GM12864 (cell line): ENCODE measurements around the gene RBSN.
"Not testable (repeated sequence)": the region's sequence is repeated elsewhere in the genome, so short reads cannot be mapped to it uniquely, and the experiment has no call there.

Experiments
- DNase-seq: peaks from one replicate; pipeline ENCODE4 v3.0.0-alpha.2; 2011; ENCODE audit warnings: low read depth
- H3K4me3 ChIP-seq: 2 replicates; pipeline ENCODE4 v1.5.1; 2011; ENCODE audit warnings: mild to moderate bottlenecking, low read depth, low read length, control low read depth
- CTCF ChIP-seq: IDR thresholded peaks from 2 replicates; pipeline ENCODE4 v1.5.1; 2011; ENCODE audit warnings: low read depth, mild to moderate bottlenecking, moderate library complexity, low read length, control low read depth, inconsistent platforms; ENCODE audit errors: missing control alignments

Gene RBSN

GRCh38 chr3:15098503-15099363, at the start of gene RBSN:
TSS of gene RBSN (minus strand) at chr3:15099148. CDS start at chr3:15096120, 3,028 bp downstream.
- H3K4me3 ChIP-seq, result peak within 1 kb of the TSS; percentile 72
- peak; percentile 87 for DNase-seq
- no peak for TF ChIP-seq CTCF

GRCh38 chr3:15148614-15149013, 49.7 kb upstream of the RBSN start:
- no peak for DNase-seq
- H3K4me3 ChIP-seq, result no peak overlapping the region
- no peak for TF ChIP-seq CTCF

DNA sequence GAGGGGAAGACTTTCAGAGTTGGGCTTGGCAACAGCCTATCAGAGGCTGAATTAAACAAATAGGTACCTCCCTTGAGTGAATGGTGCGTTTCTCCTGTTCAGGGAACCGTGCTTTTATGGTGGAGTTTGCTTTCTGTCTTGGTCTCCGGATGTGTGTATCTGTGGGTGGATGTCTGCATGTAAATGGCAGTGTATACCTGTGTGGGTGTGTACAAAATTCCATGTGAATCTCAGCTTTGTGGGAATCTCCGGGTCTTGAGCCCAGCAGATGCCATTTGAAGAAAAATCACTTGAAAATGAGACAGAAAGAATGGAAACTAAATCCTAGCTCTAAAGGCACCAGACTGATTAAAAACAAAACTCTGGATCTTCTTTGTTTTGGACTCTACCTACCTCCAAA, 37.9 kb upstream of the RBSN start:
- H3K4me3 ChIP-seq, DNase-seq: not testable (repeated sequence)

GRCh38 chr3:15134968-15135367, 36.0 kb upstream of the RBSN start:
- not testable (repeated sequence) for H3K4me3 ChIP-seq, DNase-seq

- not testable (repeated sequence) for DNase-seq, H3K4me3 ChIP-seq
These were observed 29.5 kb upstream of the RBSN start for GRCh38 chr3:15128403-15128802.

GRCh38 chr3:15126975-15127374, 28.0 kb upstream of the RBSN start:
- not testable (repeated sequence) for DNase-seq, H3K4me3 ChIP-seq

DNA sequence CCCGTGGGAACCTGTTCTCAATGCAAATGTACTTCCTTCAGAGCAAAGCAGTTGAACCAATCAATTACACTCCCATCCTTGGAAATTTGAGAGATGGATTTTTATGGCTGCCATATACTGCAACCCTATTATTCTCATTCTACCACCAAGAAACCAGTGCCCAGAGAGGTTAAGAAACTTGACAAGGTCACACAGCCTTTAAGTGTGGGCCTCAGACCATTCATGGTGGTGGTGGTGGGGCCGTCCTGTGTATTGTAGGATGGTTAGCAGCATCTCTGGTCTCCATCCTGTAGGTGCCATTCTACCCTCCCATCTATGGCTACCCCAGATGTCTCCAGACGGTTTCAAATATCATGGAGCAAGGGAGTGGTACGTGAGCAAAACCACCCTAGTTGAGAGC, 23.4 kb upstream of the RBSN start:
- no peak for DNase-seq
- TF ChIP-seq CTCF, result no peak
- no peak overlapping the region for H3K4me3 ChIP-seq

DNA sequence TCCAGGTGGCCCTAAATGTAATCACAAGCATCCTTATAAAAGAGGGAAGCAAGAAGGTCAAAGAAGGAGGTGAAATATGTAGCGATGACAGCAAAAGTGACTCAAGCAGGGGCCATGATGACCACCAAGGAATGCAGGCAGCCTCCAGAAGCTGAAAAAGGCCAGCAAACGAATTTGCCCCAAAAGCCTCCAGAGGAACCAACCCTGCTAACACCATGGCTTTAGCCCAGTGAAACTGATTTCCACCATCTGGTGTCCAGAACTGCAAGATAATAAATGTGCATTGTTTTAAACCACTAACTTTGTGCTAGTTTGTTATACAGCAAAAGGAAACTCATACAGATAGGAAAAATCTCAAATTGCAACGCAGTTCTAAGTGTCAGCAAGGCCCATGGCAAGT, 23.0 kb upstream of the RBSN start:
- no peak for DNase-seq
- TF ChIP-seq CTCF, result no peak
- no peak overlapping the region for H3K4me3 ChIP-seq

DNA sequence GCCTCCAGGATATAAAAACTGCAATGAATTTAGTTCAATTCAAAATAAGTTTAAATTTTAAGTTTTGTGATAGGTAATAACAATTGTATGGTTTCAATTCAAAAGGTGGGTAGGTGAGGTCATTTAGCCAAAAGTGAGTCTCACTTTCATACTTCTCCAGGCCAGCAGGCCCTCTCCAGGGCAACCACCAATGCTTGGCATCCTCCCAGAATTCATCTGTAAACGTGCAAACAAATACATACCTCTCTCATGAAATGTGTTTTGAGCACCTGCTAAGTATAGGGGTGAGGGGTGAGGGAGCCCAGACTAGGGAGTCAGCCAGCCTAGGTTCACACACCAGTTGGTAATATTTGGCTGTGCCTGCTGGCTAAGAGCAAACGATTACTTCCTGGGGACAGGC, 22.0 kb upstream of the RBSN start:
- DNase-seq, result no peak
- H3K4me3 ChIP-seq, result no peak overlapping the region
- TF ChIP-seq CTCF, result no peak
